GM23248 (cell line): ENCODE results near the gene NCF2. TPM values are rescaled to one million over a fixed set of nuclear protein-coding genes. Genes with fewer than 3 reads are reported as not detected.

Source experiments
- DNase-seq: peaks from one replicate; pipeline ENCODE4 v3.0.0-alpha.2; 2015
- H2AFZ ChIP-seq: fragments of 200-600 bp; sonication (generic); 2 replicates; pipeline ENCODE4 v1.6.1; 2016; ENCODE audit warnings: antibody characterized with exemption
- H3F3A ChIP-seq: fragments of 200-600 bp; sonication (generic); 2 replicates; pipeline ENCODE4 v1.6.1; 2016; ENCODE audit warnings: mild to moderate bottlenecking, antibody characterized with exemption, mixed run types; ENCODE audit not compliant: insufficient read depth
- H3K27ac ChIP-seq: fragments of 200-600 bp; sonication (generic); 2 replicates; pipeline ENCODE4 v1.5.1; 2016; ENCODE audit warnings: mild to moderate bottlenecking
- H3K27me3 ChIP-seq: fragments of 200-600 bp; sonication (generic); replicated peaks from 2 replicates; pipeline ENCODE4 v1.6.1; 2016; ENCODE audit warnings: mild to moderate bottlenecking; ENCODE audit not compliant: insufficient read depth
- H3K36me3 ChIP-seq: fragments of 200-600 bp; sonication (generic); 2 replicates; pipeline ENCODE4 v1.6.1; 2016; ENCODE audit warnings: low read depth, mild to moderate bottlenecking
- H3K4me1 ChIP-seq: fragments of 200-600 bp; sonication (generic); 2 replicates; pipeline ENCODE4 v1.6.1; 2016; ENCODE audit warnings: mild to moderate bottlenecking; ENCODE audit not compliant: insufficient read depth
- H3K4me2 ChIP-seq: fragments of 200-600 bp; sonication (generic); one replicate; pipeline ENCODE4 v1.6.1; 2016; ENCODE audit warnings: mild to moderate bottlenecking; ENCODE audit not compliant: unreplicated experiment
- H3K4me3 ChIP-seq: fragments of 200-600 bp; sonication (generic); 2 replicates; pipeline ENCODE4 v1.5.1; 2016; ENCODE audit warnings: mild to moderate bottlenecking
- H3K79me2 ChIP-seq: fragments of 200-600 bp; sonication (generic); 2 replicates; pipeline ENCODE4 v1.6.1; 2016; ENCODE audit warnings: mild to moderate bottlenecking; ENCODE audit not compliant: insufficient read depth
- H3K9ac ChIP-seq: fragments of 200-600 bp; sonication (generic); 2 replicates; pipeline ENCODE4 v1.6.1; 2016; ENCODE audit warnings: mild to moderate bottlenecking
- H3K9me2 ChIP-seq: fragments of 200-600 bp; sonication (generic); 2 replicates; pipeline ENCODE4 v1.6.1; 2016; ENCODE audit warnings: mixed run types, mild to moderate bottlenecking, moderate library complexity; ENCODE audit not compliant: insufficient read depth
- H3K9me3 ChIP-seq: fragments of 200-600 bp; sonication (generic); one replicate; pipeline ENCODE4 v1.6.1; 2017; ENCODE audit warnings: low read depth
- H4K20me1 ChIP-seq: fragments of 200-600 bp; sonication (generic); 2 replicates; pipeline ENCODE4 v1.6.0; 2016; ENCODE audit not compliant: insufficient read depth
- EZH2 ChIP-seq: fragments of 200-600 bp; sonication (generic); IDR thresholded peaks from 2 replicates; pipeline ENCODE4 v1.6.1; 2018; ENCODE audit warnings: antibody characterized with exemption, mild to moderate bottlenecking; ENCODE audit not compliant: insufficient read depth, poor library complexity, severe bottlenecking
- EZH2phosphoT487 ChIP-seq: fragments of 200-600 bp; sonication (generic); IDR thresholded peaks from 2 replicates; pipeline ENCODE4 v1.6.1; 2018; ENCODE audit warnings: antibody characterized with exemption, moderate library complexity, mild to moderate bottlenecking, low read depth; ENCODE audit not compliant: insufficient read depth
- WGBS, 2 experiments: methylation state at CpG; one replicate each; pipeline ENCODE4 v1.1.6; 2015 to 2017; ENCODE audit warnings: low lambda C conversion rate in 2 of 2, low coverage in 1 of 2; ENCODE audit errors: missing lambda C conversion rate in 2 of 2; 5-methylcytosine and 5-hydroxymethylcytosine counted together
- in situ Hi-C: fragments of 300-500 bp; cut with MboI; formaldehyde crosslinking; loops from 2 replicates; pipeline ENCODE4 v1.15.0; 2020
- polyA plus RNA-seq: library from polyadenylated mRNA; unstranded; fragments of >200 nt; fragmentation: Nextera tagmentation; extraction: Ambion mirVana; gene quantifications from 2 replicates; pipeline ENCODE4 v1.2.1, GENCODE V29; 2016
- total RNA-seq: library from RNA; depleted of rRNA; stranded (reverse); fragments of >200 nt; shearing (Covaris generic); gene quantifications from 2 replicates; pipeline ENCODE4 v1.2.3, GENCODE V29; 2014

Gene NCF2
- total and polyA plus RNA-seq, 2 experiments from 2014 or later = 0.41 TPM; not detected in 1

DNA sequence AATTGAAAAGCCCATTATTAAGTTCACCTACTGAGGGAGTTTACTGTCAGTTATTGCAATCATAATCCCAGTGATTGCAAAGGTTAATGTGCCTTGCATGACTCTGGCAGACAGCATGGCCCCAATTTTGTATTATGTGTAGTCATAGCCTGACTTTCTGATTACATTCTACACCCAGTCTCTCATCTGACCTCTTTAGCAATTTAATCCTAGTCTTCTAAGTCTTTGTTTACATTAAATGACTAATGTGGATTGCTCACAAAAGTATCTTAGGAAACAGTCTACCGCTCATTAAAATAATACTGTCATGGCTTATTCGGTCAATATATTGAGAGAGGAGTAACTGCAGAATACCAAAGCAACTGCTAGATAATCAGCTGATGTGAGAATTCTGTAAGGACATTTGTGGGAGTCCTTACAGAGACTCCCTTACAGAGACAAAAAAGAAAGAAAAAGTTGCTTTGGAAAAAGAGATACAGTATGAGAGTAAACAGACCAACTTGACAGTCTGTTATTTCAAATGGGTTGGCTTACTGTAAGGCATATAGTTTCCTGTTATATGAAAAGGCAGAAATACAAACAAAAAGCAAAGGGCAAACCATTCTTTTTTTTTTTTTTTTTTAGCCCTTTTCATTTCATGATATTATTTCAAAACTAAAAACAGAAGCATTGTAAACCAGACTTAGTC, 75.1 kb downstream of the NCF2 start:
- in situ Hi-C loops = no loop called here
- no peaks in the 10 kb centered on the region for H3K27me3 ChIP-seq
- no peaks in the 10 kb centered on the region; the same call in 1 of the 2 replicates for H4K20me1 ChIP-seq
- peaks cover 19% of the 10 kb centered on the region for H3F3A ChIP-seq
- no peaks in the 10 kb centered on the region for H3K9me2 ChIP-seq
- peaks cover 61% of the 10 kb centered on the region for H3K79me2 ChIP-seq
- H3K36me3 ChIP-seq = peaks cover 20% of the 10 kb centered on the region; the same call in 1 of the 2 replicates
- TF ChIP-seq EZH2 = no peak
- no peak for TF ChIP-seq EZH2phosphoT487
- no peaks in the 10 kb centered on the region for H3K9me3 ChIP-seq
- no peak overlapping the region for H2AFZ ChIP-seq
- DNase-seq = peak; percentile 89
- WGBS, 2 experiments = 0 to 10% methylated on average over 2 of the region's 2 CpGs
- H3K9ac ChIP-seq = peak overlapping the region; percentile 37
- peak overlapping the region; percentile 83 for H3K27ac ChIP-seq
- peaks cover 18% of the 10 kb centered on the region for H3K4me1 ChIP-seq
- peak overlapping the region; percentile 51 for H3K4me2 ChIP-seq
- peak overlapping the region; percentile 29; the same call in 1 of the 2 replicates for H3K4me3 ChIP-seq

- Histone ChIP-seq H3K4me1 (peaks cover 18% of the 10 kb centered on the region), H3K9me2 (no peaks in the 10 kb centered on the region), H3K9ac (peak overlapping the region; percentile 37), H3K27ac (peak overlapping the region; percentile 83), H3K36me3 (peaks cover 20% of the 10 kb centered on the region; the same call in 1 of the 2 replicates), H3K9me3 (no peaks in the 10 kb centered on the region), H3K27me3 (no peaks in the 10 kb centered on the region), H2AFZ (no peak overlapping the region), H3K79me2 (peaks cover 70% of the 10 kb centered on the region), H3K4me2 (peak overlapping the region; percentile 40), H3F3A (peaks cover 19% of the 10 kb centered on the region), H3K4me3 (no peak overlapping the region), H4K20me1 (no peaks in the 10 kb centered on the region; the same call in 1 of the 2 replicates)
- TF ChIP-seq EZH2 (no peak), EZH2phosphoT487 (no peak)
- WGBS, 2 experiments = 61 to 70% methylated on average over 1 of the region's 1 CpG
- in situ Hi-C loops = no loop called here
- peak; percentile 5 for DNase-seq
Observed at GRCh38 chr1:183514235-183514634, 76.0 kb downstream of the NCF2 start.

DNA sequence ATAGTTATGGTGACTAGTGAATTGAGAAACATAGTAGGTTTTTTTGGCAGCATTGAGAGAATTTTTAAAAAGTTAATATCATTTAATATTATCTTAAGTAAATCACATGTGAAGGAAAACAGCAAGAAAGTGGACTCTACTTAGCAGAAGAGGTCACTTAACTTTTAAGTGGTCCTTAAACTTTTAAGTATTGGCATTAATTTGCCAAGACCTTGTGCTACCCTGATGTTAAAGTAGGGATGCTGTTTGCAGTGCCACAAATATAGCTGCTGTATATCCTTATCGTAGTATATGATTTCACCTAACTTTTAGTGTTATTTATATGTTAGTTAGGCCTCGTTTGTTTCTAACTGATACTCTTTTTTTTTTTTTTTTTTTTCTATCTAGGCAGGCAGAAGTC, 77.8 kb downstream of the NCF2 start:
- no peaks in the 10 kb centered on the region for H3K27me3 ChIP-seq
- H4K20me1 ChIP-seq = no peaks in the 10 kb centered on the region; the same call in 1 of the 2 replicates
- in situ Hi-C loops = no loop called here
- no peak overlapping the region for H3K4me2 ChIP-seq
- H3F3A ChIP-seq = peaks cover 19% of the 10 kb centered on the region
- H3K9me3 ChIP-seq = no peaks in the 10 kb centered on the region
- no peak for DNase-seq
- WGBS, 2 experiments = 96 to 100% methylated on average over 2 of the region's 2 CpGs
- no peaks in the 10 kb centered on the region for H3K9me2 ChIP-seq
- no peak overlapping the region for H3K4me3 ChIP-seq
- no peak overlapping the region for H3K27ac ChIP-seq
- H3K79me2 ChIP-seq = peaks cover 80% of the 10 kb centered on the region
- no peak overlapping the region for H2AFZ ChIP-seq
- peaks cover 12% of the 10 kb centered on the region; the same call in 1 of the 2 replicates for H3K36me3 ChIP-seq
- peaks cover 18% of the 10 kb centered on the region for H3K4me1 ChIP-seq
- no peak for TF ChIP-seq EZH2
- no peak for TF ChIP-seq EZH2phosphoT487
- no peak overlapping the region for H3K9ac ChIP-seq

DNA sequence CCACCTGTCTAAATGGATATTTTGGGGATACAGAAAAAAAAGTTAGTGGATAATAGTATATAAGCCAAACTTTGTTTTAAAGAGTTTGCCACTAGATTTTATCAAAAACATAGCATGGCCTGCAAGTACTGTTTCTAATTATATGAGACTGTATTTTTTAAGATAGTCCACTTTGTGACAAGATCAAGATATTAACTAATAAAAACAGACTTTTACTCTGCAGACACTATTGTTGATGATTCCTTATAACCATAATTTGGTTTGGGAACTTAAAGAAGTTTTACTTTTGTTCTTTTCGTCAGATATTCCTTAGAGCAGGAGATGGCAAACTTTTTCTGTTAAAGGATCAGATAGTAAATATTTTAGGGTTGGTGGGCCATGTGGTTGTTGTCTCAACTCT, 81.6 kb downstream of the NCF2 start:
- Histone ChIP-seq H3K36me3 (no peaks in the 10 kb centered on the region), H3K9ac (no peak overlapping the region), H3K27ac (no peak overlapping the region), H3F3A (no peaks in the 10 kb centered on the region), H3K9me3 (no peaks in the 10 kb centered on the region), H3K4me1 (no peaks in the 10 kb centered on the region; the same call in 1 of the 2 replicates), H3K27me3 (no peaks in the 10 kb centered on the region), H3K4me3 (no peak overlapping the region), H2AFZ (no peak overlapping the region), H3K9me2 (no peaks in the 10 kb centered on the region), H4K20me1 (no peaks in the 10 kb centered on the region; the same call in 1 of the 2 replicates), H3K79me2 (peaks cover 97% of the 10 kb centered on the region), H3K4me2 (no peak overlapping the region)
- 94 to 100% methylated on average over 1 of the region's 1 CpG for WGBS, 2 experiments
- TF ChIP-seq EZH2phosphoT487 = no peak
- TF ChIP-seq EZH2 = no peak
- in situ Hi-C loops = no loop called here
- no peak for DNase-seq
